Trophoblast cell (in vitro differentiated cells and primary cell): ENCODE data around the gene S100A12.

Experiments used
- DNase-seq, 2 donors: peaks; one replicate each; pipeline ENCODE4 v3.0.0-alpha.2; 2016
- H2AFZ ChIP-seq: 2 replicates; pipeline ENCODE4 v1.6.1; 2013; ENCODE audit warnings: low read length, moderate library complexity, mild to moderate bottlenecking; ENCODE audit not compliant: insufficient read depth, poor library complexity
- H2AK5ac ChIP-seq: 2 replicates; pipeline ENCODE4 v1.6.1; 2013; ENCODE audit warnings: mild to moderate bottlenecking, low read length
- H2BK120ac ChIP-seq: 2 replicates; pipeline ENCODE4 v1.6.1; 2013; ENCODE audit warnings: low read length, mild to moderate bottlenecking, moderate library complexity; ENCODE audit not compliant: insufficient read depth, poor library complexity
- H2BK12ac ChIP-seq: 2 replicates; pipeline ENCODE4 v1.6.1; 2013; ENCODE audit warnings: mild to moderate bottlenecking, low read length, moderate library complexity
- H2BK5ac ChIP-seq: 2 replicates; pipeline ENCODE4 v1.6.1; 2013; ENCODE audit warnings: low read length, low read depth, moderate library complexity, mild to moderate bottlenecking; ENCODE audit not compliant: poor library complexity
- H3K14ac ChIP-seq: 2 replicates; pipeline ENCODE4 v1.6.1; 2013; ENCODE audit warnings: mild to moderate bottlenecking, low read length
- H3K18ac ChIP-seq: 2 replicates; pipeline ENCODE4 v1.6.1; 2013; ENCODE audit warnings: mild to moderate bottlenecking, low read length
- H3K23ac ChIP-seq: 2 replicates; pipeline ENCODE4 v1.6.1; 2013; ENCODE audit warnings: low read length
- H3K27ac ChIP-seq: 2 replicates; pipeline ENCODE4 v1.5.1; 2013; ENCODE audit warnings: low read depth, mild to moderate bottlenecking, inconsistent platforms, low read length, moderate library complexity
- H3K27me3 ChIP-seq: 2 replicates; pipeline ENCODE4 v1.6.1; 2013; ENCODE audit warnings: inconsistent platforms, mild to moderate bottlenecking, low read length, moderate library complexity; ENCODE audit not compliant: insufficient read depth
- H3K36me3 ChIP-seq, 2 experiments: 1 replicate in 1 of 2; 2 replicates in 1 of 2; pipeline ENCODE4 v1.6.1; 2013; ENCODE audit warnings: low read length in 2 of 2, mild to moderate bottlenecking in 2 of 2, moderate library complexity in 1 of 2; ENCODE audit not compliant: insufficient read depth in 2 of 2, control insufficient read depth in 1 of 2
- H3K4ac ChIP-seq: 2 replicates; pipeline ENCODE4 v1.6.1; 2013; ENCODE audit warnings: low read depth, mild to moderate bottlenecking, low read length, moderate library complexity
- H3K4me1 ChIP-seq, 2 experiments: 1 replicate in 1 of 2; 2 replicates in 1 of 2; pipeline ENCODE4 v1.6.1; 2013; ENCODE audit warnings: low read length in 2 of 2, mild to moderate bottlenecking in 2 of 2, moderate library complexity in 1 of 2; ENCODE audit not compliant: insufficient read depth in 2 of 2, control insufficient read depth in 1 of 2
- H3K4me2 ChIP-seq: 2 replicates; pipeline ENCODE4 v1.6.1; 2013; ENCODE audit warnings: inconsistent platforms, mild to moderate bottlenecking, low read length, moderate library complexity
- H3K4me3 ChIP-seq: 2 replicates; pipeline ENCODE4 v1.5.1; 2013; ENCODE audit warnings: mild to moderate bottlenecking, low read depth, low read length, inconsistent platforms
- H3K79me1 ChIP-seq: one replicate; pipeline ENCODE4 v1.6.1; 2013; ENCODE audit warnings: low read length
- H3K79me2 ChIP-seq: 2 replicates; pipeline ENCODE4 v1.6.1; 2013; ENCODE audit warnings: low read length, mild to moderate bottlenecking; ENCODE audit not compliant: control insufficient read depth, insufficient read depth, poor library complexity
- H3K9ac ChIP-seq: 2 replicates; pipeline ENCODE4 v1.6.1; 2013; ENCODE audit warnings: mild to moderate bottlenecking, low read length
- H3K9me3 ChIP-seq: 2 replicates; pipeline ENCODE4 v1.6.1; 2013; ENCODE audit warnings: low read depth, mild to moderate bottlenecking, control low read depth, inconsistent platforms, low read length; ENCODE audit not compliant: insufficient read depth
- H4K12ac ChIP-seq: 2 replicates; pipeline ENCODE4 v1.6.1; 2013; ENCODE audit warnings: low read depth, mild to moderate bottlenecking, low read length, moderate library complexity
- H4K8ac ChIP-seq: 2 replicates; pipeline ENCODE4 v1.6.1; 2013; ENCODE audit warnings: low read depth, mild to moderate bottlenecking, low read length, moderate library complexity
- H4K91ac ChIP-seq: one replicate; pipeline ENCODE4 v1.6.1; 2013; ENCODE audit warnings: low read depth, mild to moderate bottlenecking, low read length, moderate library complexity
- WGBS: extraction: QIAGEN DNeasy Blood & Tissue Kit; methylation state at CpG from one replicate; pipeline ENCODE4 v1.1.7; 2013; ENCODE audit warnings: missing lambda C conversion rate; ENCODE audit not compliant: insufficient read length, insufficient coverage; ENCODE audit errors: extremely low coverage; 5-methylcytosine and 5-hydroxymethylcytosine counted together

The S100A12 gene

GRCh38 chr1:153360592-153361479, 14.6 kb downstream of the S100A12 start:
- Histone ChIP-seq H3K9ac (no peak overlapping the region), H3K79me2 (no peaks in the 10 kb centered on the region), H2AK5ac (no peak overlapping the region), H3K9me3 (no peaks in the 10 kb centered on the region), H3K18ac (no peak overlapping the region), H2AFZ (no peak overlapping the region), H4K12ac (no peak overlapping the region), H2BK12ac (no peak overlapping the region), H3K14ac (no peak overlapping the region), H3K4me1 (peaks cover 26 to 30% of the 10 kb centered on the region in 2 experiments), H4K8ac (no peak overlapping the region), H3K4me3 (no peak overlapping the region), H3K27me3 (no peaks in the 10 kb centered on the region), H3K23ac (no peak overlapping the region), H4K91ac (no peak overlapping the region), H2BK120ac (no peak overlapping the region), H2BK5ac (no peak overlapping the region), H3K36me3 (no peaks in the 10 kb centered on the region), H3K4me2 (no peak overlapping the region), H3K4ac (no peak overlapping the region), H3K27ac (no peak overlapping the region), H3K79me1 (peaks cover 1% of the 10 kb centered on the region)
- no CpG with 5 or more reads among the region's 11 CpGs for WGBS
- no peak for DNase-seq

- Histone ChIP-seq H3K4me2 (no peak overlapping the region), H3K79me1 (no peaks in the 10 kb centered on the region), H4K91ac (no peak overlapping the region), H2AFZ (no peak overlapping the region), H3K36me3 (no peaks in the 10 kb centered on the region), H3K27ac (no peak overlapping the region), H3K9ac (no peak overlapping the region), H3K27me3 (no peaks in the 10 kb centered on the region), H3K23ac (no peak overlapping the region), H3K9me3 (no peaks in the 10 kb centered on the region), H4K12ac (no peak overlapping the region), H3K14ac (no peak overlapping the region), H3K79me2 (no peaks in the 10 kb centered on the region), H3K4me3 (no peak overlapping the region), H3K18ac (no peak overlapping the region), H2AK5ac (no peak overlapping the region), H4K8ac (no peak overlapping the region), H3K4ac (no peak overlapping the region), H2BK12ac (no peak overlapping the region), H2BK120ac (no peak overlapping the region), H2BK5ac (no peak overlapping the region), H3K4me1 (peaks cover 20 to 24% of the 10 kb centered on the region in 2 experiments)
- no CpG with 5 or more reads among the region's 2 CpGs for WGBS
- no peak for DNase-seq
Measured at GRCh38 chr1:153360190-153360589, 15.2 kb downstream of the S100A12 start.

DNA sequence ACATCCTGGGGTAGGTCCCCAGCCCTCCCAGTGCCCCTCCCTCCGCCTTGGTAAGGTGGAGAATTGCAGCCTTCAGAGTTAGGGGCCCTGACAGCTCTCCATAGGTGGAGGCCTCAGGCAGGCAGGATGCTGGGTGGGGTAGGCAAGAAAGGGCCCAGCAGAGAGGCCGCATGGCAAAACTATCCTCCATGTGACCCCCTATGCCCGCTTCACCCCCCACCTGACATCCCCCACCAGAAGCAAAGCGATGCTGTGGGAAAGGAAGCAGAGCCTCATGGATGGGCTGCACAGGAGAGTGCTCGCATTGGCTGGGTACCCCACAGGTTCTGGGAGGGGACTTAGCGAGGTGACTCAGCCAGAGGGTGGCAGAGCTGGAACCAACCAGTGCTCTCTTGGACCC, 16.2 kb downstream of the S100A12 start:
- peaks cover 10 to 15% of the 10 kb centered on the region in 2 experiments for H3K4me1 ChIP-seq
- WGBS, result no CpG with 5 or more reads among the region's 6 CpGs
- no peak overlapping the region for H3K9ac ChIP-seq

GRCh38 chr1:153358691-153358975, 16.8 kb downstream of the S100A12 start:
- Histone ChIP-seq H3K9me3 (no peaks in the 10 kb centered on the region), H2BK5ac (no peak overlapping the region), H3K9ac (no peak overlapping the region), H3K14ac (no peak overlapping the region), H3K27me3 (no peaks in the 10 kb centered on the region), H4K8ac (no peak overlapping the region), H3K4me3 (no peak overlapping the region), H4K12ac (no peak overlapping the region), H4K91ac (no peak overlapping the region), H3K18ac (no peak overlapping the region), H3K23ac (no peak overlapping the region), H3K79me1 (no peaks in the 10 kb centered on the region), H3K36me3 (no peaks in the 10 kb centered on the region), H3K4ac (no peak overlapping the region), H3K27ac (no peak overlapping the region), H3K4me1 (peaks cover 8 to 11% of the 10 kb centered on the region in 2 experiments), H2AK5ac (no peak overlapping the region), H2BK120ac (no peak overlapping the region), H3K79me2 (no peaks in the 10 kb centered on the region), H2AFZ (no peak overlapping the region), H2BK12ac (no peak overlapping the region), H3K4me2 (no peak overlapping the region)
- DNase-seq, result no peak
- no CpG with 5 or more reads among the region's 3 CpGs for WGBS

More for the DNA sequence above, 16.2 kb downstream of the S100A12 start:
- H2BK120ac ChIP-seq, result no peak overlapping the region
- H3K79me2 ChIP-seq, result no peaks in the 10 kb centered on the region
- no peaks in the 10 kb centered on the region for H3K9me3 ChIP-seq
- no peak overlapping the region for H3K27ac ChIP-seq
- no peak overlapping the region for H3K14ac ChIP-seq
- H3K79me1 ChIP-seq, result no peaks in the 10 kb centered on the region
- no peak overlapping the region for H3K23ac ChIP-seq
- H3K4me2 ChIP-seq, result no peak overlapping the region
- no peak overlapping the region for H2AK5ac ChIP-seq
- no peak overlapping the region for H4K12ac ChIP-seq
- H4K8ac ChIP-seq, result no peak overlapping the region
- H3K4ac ChIP-seq, result no peak overlapping the region
- H2BK12ac ChIP-seq, result no peak overlapping the region
- no peaks in the 10 kb centered on the region for H3K36me3 ChIP-seq
- H4K91ac ChIP-seq, result no peak overlapping the region
- no peak for DNase-seq
- H2BK5ac ChIP-seq, result no peak overlapping the region
- no peak overlapping the region for H3K18ac ChIP-seq
- no peak overlapping the region for H3K4me3 ChIP-seq
- no peak overlapping the region for H2AFZ ChIP-seq
- no peaks in the 10 kb centered on the region for H3K27me3 ChIP-seq
